HUES64 (cell line): ENCODE results near the gene RAB5A.
"Not testable (repeated sequence)": the region's sequence is repeated elsewhere in the genome, so short reads cannot be mapped to it uniquely, and the experiment has no call there.

ENCODE experiments used
- H3K27ac ChIP-seq: 2 replicates; pipeline ENCODE4 v1.7.0; 2013; ENCODE audit warnings: low read depth, low read length, inconsistent platforms
- H3K27me3 ChIP-seq: 2 replicates; pipeline ENCODE4 v1.6.1; 2013; ENCODE audit warnings: mild to moderate bottlenecking, low read length; ENCODE audit not compliant: insufficient read depth
- H3K36me3 ChIP-seq: 2 replicates; pipeline ENCODE4 v1.6.1; 2013; ENCODE audit warnings: mild to moderate bottlenecking, low read length; ENCODE audit not compliant: insufficient read depth
- H3K4me1 ChIP-seq: 2 replicates; pipeline ENCODE4 v1.6.1; 2013; ENCODE audit warnings: mild to moderate bottlenecking, low read length, moderate library complexity; ENCODE audit not compliant: insufficient read depth
- H3K4me3 ChIP-seq: 2 replicates; pipeline ENCODE4 v1.5.1; 2013; ENCODE audit warnings: mild to moderate bottlenecking, low read length, moderate library complexity
- H3K9ac ChIP-seq: 2 replicates; pipeline ENCODE4 v1.6.1; 2013; ENCODE audit warnings: mild to moderate bottlenecking, low read depth, low read length
- H3K9me3 ChIP-seq: 2 replicates; pipeline ENCODE4 v1.6.1; 2013; ENCODE audit warnings: low read depth, low read length; ENCODE audit not compliant: insufficient read depth
- WGBS: fragments of 150-250, 120-280 bp; methylation state at CpG from one replicate; pipeline ENCODE4 v1.1.7; 2013; ENCODE audit warnings: missing lambda C conversion rate; 5-methylcytosine and 5-hydroxymethylcytosine counted together

RAB5A gene

DNA sequence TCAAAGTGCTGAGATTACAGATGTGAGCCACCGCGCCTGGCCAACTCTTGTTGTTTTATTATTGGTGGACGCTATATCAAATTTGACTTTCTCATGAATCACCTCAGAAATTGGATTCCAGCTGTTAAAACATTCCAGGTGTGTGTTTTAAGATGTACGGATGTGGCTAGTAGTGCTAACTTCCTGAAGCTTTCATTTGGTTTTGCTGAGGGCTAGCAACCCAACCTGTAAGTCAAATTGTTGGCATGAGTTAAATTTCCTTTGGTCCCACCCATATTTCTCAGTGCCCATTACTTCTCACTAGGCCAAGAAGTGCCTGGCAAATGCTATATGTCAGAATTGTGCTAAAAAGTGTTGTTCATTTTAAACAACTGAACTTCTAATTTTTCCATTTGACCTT lies 80.2 kb downstream of the RAB5A start:
- Histone ChIP-seq H3K27ac (no peak overlapping the region), H3K9ac (no peak overlapping the region), H3K36me3 (no peaks in the 10 kb centered on the region), H3K27me3 (no peaks in the 10 kb centered on the region), H3K4me1 (no peaks in the 10 kb centered on the region), H3K9me3 (no peaks in the 10 kb centered on the region), H3K4me3 (no peak overlapping the region)
- WGBS, result 91% methylated on average over 4 of the region's 4 CpGs

DNA sequence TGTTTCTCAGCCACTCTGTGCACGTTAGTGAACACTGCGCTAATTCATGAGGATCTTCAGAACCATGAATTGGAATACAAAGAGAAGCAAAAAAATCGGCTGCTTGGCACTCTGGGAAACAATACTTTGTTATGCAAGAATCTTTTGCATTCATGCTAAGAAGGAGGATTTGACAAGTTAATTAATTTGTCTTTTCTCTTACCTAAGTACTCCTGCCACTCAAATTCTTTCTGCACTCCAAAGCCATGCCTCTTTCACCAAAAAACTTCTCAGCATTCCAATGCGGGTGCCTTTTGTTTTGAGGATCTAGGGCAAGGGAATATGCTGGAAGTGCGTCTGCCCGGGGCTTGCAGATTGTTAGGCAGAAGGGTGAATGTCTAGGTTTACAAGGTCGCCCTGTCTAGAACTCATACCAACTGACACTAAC lies 82.0 kb downstream of the RAB5A start:
- 78% methylated on average over 6 of the region's 7 CpGs for WGBS
- Histone ChIP-seq H3K9ac (no peak overlapping the region), H3K4me1 (no peaks in the 10 kb centered on the region), H3K27me3 (no peaks in the 10 kb centered on the region), H3K36me3 (no peaks in the 10 kb centered on the region), H3K27ac (no peak overlapping the region; the same call in 1 of the 2 replicates), H3K9me3 (no peaks in the 10 kb centered on the region), H3K4me3 (no peak overlapping the region)

DNA sequence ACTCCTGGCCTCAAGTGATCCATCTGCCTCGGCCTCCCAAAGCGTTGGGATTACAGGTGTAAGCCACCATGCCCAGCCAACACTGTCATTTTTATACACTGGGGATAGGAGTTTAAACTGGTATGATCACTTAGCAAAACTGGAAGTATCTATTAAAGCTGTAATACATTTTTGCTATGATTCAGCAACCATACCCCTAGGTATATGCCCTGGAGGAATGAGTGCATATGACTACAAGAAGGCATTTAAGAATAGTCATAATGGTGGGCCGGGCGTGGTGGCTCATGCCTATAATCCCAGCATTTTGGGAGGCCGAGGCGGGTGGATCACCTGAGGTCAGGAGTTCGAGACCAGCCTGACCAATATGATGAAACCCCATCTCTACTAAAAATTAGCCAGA lies 85.0 kb downstream of the RAB5A start:
- not testable (repeated sequence) for H3K9ac ChIP-seq, H3K27ac ChIP-seq, H3K36me3 ChIP-seq, H3K9me3 ChIP-seq, H3K4me3 ChIP-seq, H3K4me1 ChIP-seq, H3K27me3 ChIP-seq
- 95% methylated on average over 7 of the region's 7 CpGs for whole genome bisulfite sequencing
